ENCODE data around the gene MTHFSD.
A peak's percentile ranks its signal among the peaks of the same experiment; 100 is the strongest.

DNA sequence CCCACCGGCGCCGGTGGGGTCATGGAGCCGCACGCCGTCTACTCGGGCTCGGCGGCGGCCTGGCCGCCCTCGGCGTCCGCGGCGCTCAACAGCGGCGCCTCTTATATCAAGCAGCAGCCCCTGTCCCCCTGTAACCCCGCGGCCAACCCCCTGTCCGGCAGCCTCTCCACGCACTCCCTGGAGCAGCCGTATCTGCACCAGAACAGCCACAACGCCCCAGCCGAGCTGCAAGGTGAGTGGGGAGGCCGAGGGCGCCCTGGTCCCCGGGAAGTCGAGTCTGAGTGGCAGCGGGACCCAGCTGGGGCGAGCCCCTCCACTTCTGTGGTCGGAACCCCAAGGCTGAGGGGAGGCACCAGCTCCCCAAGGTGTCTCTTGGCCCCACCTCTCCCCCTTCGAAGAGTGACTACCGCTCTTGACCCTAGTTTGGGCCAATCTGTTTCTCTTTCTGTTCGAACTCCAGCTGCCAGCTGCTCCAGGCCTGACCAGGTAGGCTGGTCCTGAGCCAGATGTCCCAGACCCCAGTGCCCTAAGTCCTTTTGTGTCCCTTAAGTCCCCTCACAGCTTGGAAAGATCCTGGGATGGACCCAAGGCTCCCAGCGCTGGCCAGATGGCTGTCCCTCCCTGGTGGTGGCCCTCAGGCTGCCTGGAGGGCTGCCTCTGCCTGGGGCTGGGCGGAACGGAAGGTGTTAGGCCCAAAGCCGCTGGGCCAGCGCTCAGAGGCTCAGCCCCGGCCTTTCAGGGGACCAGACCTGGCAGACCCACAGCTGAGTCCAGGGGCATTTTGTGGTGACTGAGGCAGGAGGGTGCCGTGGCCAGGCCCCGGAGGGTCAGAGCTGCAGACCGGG is 43.5 kb downstream of the MTHFSD start:
- TF ChIP-seq EP300 (IDR thresholded peaks at IDR 0.05) (no peak), CTCF (IDR thresholded peaks at IDR 0.05) (no peak), POLR2AphosphoS5 (IDR thresholded peaks at IDR 0.05) (peak; percentile 68), POLR2A (IDR thresholded peaks at IDR 0.05) (peak in 1 of 2 donors; percentile 27)

Data from gastroesophageal sphincter (tissue), 3 donors.